8988T (cell line): ENCODE measurements around the gene C19orf12.

ENCODE experiments used
- DNase-seq: peaks from one replicate; pipeline ENCODE4 v3.0.0; 2011

The C19orf12 gene

DNA sequence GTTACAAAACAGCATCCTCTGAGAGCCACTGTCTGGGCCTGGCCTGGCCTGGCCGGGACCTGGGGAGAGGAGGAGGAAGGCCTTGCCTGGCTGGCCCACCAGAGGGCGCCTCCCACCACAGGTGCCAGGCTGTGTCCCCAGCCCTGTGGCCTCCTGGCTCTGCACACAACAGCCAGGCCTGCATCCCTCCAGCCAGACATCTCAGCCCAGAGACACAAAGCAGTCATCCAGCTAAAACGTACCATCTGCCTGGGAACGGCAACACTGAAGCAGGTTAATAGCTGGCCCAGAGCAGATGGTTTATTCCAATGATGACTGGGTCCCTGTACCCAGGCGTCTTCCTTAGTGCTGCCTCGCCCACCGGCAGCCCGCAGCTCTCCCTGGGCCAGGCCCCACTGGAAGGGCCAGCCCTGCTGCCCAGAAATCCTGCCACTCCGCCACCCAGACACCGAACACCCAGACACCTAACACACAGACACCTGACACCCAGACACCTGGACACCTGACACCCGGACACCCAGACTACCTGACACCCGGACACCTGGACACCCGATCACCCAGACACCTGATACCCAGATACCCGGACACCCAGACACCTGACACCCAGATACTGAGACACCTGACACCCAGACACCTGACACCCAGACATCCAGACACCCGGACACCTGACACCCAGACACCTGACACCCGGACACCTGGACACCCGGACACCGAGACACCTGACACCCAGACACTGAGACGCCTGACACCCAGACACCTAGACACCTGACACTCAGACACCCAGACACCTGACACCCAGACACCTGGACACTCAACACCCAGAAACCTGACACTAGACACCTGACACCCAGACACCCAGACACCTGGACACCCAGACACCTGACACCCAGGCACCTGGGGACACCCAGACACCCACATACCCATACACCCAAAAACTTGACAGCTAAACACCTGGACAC is 20.1 kb downstream of the C19orf12 start:
- DNase-seq: peak; percentile 85

DNA sequence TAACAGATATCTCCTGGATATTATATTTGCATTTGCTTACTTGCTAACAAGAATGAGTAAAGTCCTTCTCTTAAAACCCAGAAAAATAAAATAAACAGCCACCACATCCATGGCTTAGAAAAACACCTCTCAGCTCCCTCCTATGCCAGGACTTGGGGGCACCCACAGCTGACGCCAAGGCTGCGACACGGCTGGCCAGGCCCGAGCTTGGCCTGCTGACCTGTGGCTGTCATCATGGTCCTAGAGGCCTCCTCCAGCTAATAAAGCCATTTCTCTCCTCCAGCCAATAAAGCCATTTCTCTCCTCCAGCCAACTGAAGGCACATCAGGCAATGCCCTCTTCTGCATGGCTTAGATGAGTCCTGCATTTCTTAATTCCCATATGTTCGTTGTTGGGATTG is 20.9 kb downstream of the C19orf12 start:
- no peak for DNase-seq

DNA sequence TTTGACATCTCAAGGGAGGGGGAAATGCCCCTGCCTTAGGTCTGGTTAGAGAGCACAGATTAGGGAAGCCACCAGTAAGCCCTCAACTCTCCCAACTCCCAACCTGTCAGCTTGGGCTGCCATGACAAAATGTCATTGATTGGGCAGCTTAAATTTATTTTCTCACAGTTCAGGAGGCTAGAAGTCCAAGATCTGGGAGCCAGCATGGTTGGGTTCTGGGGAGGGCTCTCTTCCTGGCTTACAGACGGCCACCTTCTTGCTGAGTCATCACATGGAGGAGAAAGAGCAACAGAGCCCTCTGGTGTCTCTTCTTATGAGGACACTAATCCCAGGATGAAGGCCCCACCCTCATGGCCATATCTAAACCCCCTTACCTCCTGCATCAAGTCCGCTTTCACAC is 24.2 kb downstream of the C19orf12 start:
- peak; percentile 63 for DNase-seq

DNA sequence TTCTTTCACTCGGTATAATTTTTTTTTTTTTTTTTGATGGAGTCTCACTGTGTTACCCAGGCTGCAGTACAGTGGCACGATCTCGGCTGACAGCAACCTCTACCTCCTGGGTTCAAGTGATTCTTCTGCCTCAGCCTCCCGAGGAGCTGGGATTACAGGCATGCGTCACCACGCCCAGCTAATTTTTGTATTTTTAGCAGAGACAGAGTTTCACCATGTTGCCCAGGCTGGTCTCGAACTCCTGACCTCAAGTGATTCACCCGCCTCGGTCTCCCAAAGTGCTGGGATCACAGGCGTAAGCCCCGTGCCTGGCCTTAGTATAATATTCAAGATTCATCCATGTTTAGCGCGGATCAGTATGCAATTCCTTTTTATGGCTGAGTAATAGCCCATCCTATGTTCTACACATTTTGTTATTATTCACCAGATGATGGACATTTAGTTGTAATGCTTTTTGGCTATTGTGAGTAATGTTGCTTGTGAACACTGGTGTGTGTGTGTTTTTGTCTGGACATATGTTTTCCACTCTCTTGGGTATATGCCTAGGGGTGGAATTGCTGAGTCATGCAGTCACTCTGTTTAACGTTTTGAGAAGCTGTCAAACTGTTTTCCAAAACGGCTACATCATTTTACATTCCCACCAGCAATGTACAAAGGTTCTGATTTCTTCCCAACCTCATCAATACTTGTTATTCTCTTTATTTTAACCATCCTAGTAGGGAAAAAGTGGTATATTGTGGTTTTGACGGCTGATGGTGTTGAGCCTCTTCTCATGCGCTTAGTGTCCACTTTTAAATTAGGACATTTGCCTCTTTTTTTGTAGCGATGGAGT is 26.9 kb downstream of the C19orf12 start:
- DNase-seq: no peak

DNA sequence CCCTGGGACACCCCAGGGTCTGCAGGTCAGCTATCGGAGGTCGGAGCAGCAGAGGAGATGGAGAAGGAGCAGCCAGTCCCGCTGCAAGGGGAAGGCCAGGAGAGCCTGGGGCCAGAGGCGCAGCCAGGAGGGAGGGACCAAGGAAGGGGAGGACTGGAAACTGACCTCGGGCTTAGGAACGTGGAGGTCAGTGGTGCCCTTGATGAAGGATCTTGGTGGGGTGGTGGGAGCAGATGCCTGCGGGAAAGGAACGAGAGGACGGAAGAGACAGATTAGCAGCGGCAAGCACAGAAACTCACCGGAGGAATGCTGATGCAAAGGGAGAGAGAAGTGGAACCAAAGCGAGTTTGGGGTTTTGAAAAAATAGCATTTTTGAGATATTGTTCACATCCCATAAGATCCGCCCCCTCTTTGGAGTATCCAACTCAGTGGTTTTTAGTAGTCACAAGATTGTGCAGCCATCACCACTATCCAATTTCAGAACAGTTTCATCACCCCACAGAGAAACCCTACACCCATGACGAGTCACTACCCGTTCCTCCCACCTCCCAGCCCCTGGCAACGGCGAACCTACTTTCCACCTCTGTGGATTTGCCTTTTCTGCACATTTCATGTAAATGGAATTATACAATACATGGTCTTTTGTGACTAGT is 27.7 kb downstream of the C19orf12 start:
- DNase-seq: no peak

DNA sequence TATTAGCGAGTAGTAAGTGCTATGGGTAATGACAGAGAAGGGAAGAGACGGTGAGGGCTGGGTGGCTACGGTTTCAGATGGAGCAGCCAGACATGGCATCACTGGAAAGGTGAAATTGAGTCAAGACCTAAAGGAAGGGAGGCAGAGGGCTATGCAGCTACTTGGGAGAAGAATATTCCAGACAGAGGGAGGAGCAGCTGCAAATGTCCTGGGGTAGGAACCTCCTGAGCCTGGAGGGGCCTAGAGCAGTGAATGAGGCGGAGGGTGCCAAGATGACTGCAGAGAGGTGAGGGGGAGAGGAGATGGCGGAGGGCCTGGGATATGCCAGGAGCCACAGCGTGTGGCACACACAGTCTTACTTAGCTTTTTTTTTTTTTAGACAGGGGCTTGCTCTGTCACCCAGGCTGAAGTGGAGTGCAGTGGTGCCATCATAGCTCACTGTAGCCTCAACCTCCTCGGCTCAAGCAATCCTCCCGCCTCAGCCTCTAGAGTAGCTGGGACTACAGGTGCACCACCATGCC is 28.7 kb downstream of the C19orf12 start:
- DNase-seq: no peak

DNA sequence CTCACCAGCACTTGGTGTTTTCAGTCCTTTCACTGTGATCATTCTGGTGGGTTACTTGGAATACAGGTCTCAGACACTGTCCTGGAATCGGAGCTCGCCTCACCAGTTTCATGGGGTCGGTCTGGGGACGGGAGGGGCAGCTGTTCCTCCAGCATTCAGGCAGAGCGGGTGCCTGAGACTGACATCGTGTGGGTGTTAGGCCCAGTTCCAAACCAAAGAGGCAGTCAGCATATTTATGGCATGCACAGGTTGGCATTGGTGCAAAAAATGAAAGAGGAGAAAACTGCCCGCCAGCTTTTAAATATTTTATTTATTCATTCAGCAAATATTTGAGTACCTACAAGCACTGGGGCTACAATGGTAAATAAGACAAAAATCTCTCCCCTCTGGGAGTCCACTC is 29.7 kb downstream of the C19orf12 start:
- DNase-seq: no peak

DNA sequence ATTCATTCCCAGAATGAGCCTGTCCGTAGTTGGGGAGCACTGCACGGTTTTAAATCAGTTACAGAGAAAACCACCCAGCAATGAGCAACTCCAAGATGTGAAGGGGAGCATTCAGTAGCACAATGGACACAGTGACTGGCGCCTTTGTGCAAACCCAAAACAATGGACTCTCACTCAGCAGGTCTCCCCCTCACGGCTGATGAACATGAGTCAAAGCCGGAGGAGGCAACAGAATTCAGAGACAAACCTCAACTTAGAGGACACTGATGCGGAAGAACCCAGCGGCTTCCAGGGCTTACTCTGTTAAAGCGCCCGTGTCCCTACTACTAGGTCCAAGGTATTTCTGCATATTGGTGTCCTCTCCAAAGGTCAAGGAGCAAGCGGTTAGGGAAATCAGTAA is 32.1 kb downstream of the C19orf12 start:
- no peak for DNase-seq

DNA sequence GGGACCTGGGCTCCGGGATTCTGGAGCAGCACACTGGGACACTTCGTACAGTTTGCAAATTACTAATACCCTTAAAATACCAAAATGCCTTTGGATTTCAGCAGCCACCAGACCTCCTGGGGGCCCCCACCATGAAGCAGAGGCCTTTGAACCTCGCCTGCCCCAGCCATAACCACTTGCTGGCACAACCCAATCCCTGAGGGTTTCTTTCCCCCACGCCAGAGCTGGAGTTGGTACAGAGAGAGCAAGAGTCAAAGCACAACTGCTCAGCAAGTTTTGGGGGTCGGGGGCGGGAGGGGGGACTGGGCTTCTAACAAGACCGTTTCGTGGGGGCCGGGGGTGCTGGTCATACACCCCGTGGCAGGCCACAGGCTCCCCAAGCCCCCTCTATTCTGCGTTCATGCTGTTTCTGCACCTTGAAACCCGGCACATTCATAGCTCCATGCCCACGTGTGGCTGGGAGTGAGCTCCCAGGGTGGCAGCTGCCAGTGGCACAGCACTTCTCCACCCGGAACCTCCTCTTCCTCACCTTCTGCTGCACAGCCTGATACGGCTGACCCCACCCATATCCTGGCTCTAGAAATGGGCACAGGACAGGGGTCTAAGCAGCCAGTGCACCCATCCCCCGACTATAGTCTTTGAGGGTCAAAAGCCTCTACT is 32.7 kb downstream of the C19orf12 start:
- no peak for DNase-seq

DNA sequence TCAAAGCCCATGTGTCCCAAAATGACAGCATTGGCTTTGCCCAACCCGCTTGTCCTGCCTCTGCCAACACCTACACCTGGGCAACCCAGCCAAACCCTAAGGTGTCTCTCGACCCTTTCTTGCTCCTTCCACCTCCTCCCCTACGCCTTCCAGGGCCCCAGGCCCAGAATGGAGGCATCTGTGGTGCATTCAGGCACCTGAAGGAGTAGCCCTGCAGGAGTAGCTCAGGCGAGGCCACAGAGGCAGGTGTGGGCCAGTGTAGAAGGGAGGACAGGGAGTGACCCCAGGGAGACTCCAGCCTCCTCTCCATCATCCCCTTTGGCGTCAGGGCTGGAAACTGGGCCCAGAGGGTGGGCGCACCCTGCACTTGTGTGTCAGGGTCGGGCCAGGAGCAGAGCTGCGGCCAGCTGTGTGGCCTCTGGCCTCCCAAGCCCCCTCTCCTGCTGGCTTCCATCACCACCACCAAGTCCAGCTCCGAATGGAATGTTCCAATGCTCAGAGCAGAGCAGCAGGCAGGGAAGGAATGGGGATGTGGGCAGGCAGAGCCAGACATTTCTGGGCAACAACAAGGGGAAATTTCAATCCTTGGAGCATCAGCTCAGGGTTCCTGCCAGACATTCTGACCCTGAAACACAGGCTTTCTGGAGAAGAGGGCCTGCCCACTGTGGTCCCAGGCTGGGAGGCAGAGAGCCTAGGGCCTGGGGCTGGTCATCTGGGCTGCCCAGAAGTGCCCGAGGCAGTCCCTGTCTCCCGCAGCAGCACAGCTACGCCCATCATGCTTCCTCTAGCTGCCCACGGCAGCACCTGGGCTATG is 33.4 kb downstream of the C19orf12 start:
- no peak for DNase-seq

DNA sequence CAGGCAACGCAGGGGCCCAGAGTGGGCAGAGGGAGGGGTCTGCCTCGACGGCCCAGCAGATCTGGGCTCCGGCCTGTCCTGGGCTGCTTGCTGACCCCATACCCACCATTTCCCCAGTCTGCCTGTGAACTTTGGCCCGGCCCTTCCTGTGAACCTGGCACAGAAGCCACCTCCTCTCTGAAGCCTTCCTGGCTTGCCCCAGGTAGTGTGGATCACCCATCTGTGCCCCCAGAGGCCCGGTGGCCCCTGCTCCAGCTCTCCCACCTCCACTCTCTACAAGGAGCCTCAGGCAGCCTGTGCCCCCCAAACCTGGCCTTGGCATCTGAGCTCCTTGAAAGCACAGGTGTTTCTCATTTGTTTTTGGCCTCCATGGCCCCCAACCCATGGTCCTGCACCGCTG is 34.1 kb downstream of the C19orf12 start:
- no peak for DNase-seq

DNA sequence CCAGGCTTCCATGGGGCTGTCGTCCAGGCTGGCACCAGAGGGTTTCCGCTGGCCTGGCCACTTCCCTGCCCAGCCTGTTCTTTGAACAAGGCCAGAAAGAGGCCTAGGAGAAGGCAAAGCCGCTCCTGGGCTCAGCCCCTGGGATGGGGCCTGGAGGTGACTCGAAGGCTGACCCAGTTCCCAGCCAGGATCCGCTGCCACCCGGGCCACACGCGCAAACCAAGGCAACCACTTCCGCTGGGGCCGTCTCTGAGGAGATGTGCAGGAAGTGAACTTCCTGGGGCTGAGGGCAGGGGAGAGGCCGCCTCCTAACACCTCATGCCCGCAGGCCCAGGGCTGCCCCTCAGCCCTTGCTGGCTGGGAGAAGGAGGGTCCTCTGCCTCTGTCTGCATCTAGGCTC is 34.6 kb downstream of the C19orf12 start:
- no peak for DNase-seq

DNA sequence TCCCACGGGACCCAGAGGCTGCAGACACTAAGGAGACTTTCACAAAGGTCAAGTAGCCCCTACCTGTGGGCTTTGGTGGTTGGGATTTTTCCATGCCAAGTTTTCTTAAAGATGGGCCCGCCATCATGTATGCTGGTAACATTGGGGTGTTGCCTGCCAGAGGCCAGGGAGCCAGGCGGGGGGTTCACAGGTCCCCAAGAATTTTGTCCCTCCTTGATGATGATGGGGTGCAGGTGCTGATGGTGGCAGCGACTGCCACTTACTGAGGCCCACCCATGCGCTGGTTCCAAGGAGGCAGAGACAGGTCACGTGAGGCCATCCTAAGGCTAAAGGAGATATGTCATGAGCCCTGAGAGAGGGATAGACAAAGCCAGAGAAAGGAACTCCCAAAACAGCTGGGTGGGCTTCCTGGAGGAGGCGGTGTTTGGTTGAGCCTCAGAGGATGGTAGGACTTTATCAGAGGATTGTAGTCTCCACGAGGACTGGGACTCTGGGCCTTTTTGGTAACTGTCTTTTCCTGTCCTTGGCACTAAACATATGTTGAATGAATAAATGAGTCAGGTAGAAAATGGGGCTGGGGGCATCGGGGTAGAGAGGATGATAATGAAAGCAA is 35.4 kb downstream of the C19orf12 start:
- no peak for DNase-seq

DNA sequence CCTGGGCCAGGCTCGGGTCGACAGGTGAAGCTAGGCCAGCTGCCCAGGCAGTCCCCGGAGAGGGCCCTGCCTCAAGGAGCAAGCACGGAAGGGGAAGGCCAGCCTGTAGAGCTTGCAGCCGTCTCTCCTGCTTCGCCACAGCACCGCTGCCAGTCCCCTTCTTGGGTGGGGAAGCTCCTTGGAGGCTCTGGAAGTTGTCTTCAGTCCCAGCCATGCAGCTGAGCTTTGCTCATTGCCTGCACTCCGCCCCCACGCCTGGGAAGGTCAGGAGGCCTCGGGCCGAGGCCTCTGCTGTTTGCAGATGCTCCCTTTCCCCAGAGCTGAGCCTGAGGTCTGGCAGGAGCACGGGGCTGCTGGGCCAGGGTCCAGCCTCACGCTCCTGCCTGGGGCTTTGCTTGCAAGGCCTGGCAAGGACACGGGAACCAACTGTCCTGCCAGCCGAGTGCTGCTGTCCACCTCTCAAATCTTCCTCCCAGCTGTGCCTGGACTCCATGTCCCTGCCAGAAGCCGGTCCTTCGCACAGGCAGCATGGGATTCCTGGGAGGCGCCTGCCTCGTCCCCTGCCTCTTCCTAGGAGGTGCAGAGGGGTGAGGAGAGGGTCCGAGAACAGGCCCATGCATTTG is 36.5 kb downstream of the C19orf12 start:
- no peak for DNase-seq

DNA sequence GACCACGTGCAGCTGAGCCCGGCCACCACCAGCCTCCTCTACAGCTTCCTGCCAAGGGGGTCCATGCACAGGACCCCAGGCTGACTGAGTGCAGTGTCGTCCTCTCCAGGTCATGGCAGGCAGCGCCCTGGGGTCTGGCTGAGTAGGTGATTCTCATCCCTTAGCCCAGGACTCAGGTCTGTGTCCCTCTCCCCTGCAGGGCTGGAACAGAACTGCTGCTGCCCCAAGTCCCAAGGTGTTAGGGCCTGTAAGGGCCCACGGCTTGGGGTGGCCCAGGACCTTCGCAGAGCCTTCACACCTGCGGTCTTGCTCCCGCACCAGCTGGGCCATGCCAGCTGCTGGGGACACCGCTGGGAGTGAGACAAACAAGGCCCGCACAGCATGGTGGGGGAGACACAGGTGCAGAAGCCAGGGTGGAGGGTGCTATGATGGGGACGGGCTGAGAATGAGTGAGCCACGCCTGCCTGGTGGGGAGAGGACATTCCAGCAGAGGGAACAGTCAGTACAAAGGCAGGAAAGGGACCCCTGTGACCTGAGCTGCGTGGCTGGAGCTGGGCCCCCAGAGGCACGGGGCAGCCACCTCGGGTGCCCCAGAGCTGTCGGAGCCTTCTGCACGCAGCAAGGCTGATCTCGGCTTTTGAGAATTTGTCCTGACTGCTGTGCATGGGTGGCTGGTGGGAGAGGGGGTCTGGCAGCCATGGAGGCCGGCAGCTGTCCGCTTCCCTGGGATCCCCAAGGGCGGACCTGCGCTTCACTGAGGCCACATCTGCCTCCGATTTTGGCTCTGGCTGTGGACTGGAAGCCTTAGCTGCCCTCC is 37.9 kb downstream of the C19orf12 start:
- DNase-seq: no peak

DNA sequence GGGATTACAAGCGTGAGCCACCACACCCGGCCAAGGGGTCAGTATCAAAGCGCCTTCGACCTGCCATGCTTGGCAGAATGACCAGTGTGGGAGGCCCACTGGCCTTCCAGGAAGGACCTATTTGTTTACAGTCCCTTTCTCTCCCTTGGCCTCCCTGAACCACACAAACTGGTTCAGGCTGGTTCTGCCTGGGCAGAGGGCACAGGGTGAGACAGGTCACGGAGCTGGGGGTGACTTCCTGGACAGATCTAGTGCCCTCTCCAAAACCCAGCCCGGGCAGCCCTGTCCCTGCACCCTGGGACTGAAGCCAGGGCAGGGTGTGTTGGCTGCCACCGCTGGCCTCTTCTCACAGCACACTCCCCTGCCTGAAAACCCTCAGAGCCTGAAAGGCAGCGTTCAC is 38.5 kb downstream of the C19orf12 start:
- no peak for DNase-seq

DNA sequence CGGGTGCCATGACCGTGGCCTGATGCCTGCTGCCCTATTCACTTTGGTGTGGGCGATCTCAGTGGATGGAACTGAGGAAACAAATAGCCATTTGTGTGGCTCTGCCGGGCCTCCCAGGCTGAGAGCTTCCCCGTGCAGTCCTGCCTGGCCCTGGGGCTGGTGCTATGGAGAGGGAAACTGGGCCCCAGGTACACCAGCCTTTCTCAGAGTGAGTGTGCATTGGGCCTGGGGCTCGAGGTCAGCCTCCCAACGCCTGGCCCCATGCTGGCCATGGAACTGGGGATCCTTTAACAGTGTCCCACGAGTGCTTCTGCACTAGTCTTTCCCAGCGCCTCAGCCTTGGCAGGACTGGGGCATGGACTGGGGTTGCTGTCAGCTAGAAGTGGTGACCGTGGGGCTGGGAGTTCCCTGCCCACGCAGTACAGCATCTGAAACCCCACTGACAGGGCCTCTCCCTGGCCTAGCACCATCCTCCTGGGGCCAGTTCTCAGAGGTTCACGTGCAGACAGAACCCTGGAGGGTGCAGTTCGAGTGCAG is 39.3 kb downstream of the C19orf12 start:
- no peak for DNase-seq

DNA sequence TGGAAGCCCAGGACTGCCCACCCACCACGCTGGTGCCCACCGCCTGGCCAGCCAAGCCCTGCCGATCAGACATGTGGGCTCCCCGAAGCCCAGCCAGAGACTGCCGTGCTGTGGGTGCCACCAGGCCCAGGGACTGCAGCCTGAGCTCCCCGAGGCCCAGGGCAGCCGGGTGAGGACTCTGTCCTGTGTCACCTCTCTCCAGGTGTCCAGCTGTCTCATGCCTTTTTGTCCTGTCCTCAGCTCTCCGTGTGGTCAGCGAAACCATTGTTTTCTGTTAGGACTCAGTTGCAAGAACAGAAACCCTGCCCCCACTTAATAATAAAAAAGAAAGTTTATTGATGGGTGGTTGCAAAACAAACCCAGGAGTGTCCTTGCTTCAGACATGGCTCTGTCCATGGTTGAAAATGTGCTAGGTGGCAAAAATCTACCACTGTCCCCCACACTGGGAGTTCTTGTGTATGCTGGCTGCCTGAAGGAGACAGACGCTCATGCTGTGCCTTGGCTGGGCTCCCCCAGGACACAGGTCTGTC is 39.9 kb downstream of the C19orf12 start:
- DNase-seq: no peak

DNA sequence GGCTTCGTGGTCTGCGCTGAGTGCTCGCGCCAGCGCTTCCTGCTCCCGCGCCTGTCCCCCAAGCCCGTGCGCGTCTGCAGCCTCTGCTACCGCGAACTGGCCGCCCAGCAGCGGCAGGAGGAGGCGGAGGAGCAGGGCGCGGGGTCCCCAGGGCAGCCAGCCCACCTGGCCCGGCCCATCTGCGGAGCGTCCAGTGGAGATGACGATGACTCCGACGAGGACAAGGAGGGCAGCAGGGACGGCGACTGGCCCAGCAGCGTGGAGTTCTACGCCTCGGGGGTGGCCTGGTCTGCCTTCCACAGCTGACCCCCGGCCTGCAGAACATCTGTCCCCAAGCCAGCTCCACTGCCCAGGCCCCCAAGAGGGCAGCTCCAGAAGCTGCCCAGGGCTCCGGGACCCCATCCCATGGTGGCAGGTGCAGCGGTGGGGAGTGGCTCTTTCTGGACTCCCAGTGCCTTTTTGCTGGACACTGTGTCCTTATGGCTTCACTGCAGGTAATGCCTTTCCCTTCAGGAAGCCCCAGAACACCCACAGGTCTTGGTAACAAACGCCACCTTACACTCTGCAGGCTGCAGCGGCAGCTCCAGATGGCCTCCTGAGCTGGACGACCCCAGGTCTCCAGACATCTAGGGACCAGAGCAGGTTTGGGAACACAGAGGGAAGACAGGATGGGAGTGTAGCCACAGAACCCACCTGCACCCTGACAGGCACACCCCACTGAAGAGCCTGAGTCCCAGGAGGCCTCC is 40.5 kb downstream of the C19orf12 start:
- DNase-seq: no peak
